Gastroesophageal sphincter (tissue), 3 donors: Measurements from ENCODE around the gene CSNK2B.

Experiments
- CTCF ChIP-seq, 4 experiments: fragments of 200-600 bp in 2 of 4; fragments of 450-650 bp in 2 of 4; sonication (generic) in 1 of 4; IDR thresholded peaks; one replicate each; pipeline ENCODE4 v1.5.1; 2017 to 2019; ENCODE audit warnings: antibody characterized with exemption in 4 of 4, mild to moderate bottlenecking in 2 of 4, moderate library complexity in 2 of 4
- EP300 ChIP-seq: sonication (generic); formaldehyde crosslinking; IDR thresholded peaks from one replicate; pipeline ENCODE4 v1.6.1; 2017; ENCODE audit warnings: antibody characterized with exemption, mild to moderate bottlenecking
- POLR2A ChIP-seq, 2 donors: fragments of 450-650 bp; IDR thresholded peaks; one replicate each; pipeline ENCODE4 v1.6.1; 2017; ENCODE audit warnings: antibody characterized with exemption in 2 of 2, mild to moderate bottlenecking in 2 of 2, moderate library complexity in 1 of 2
- POLR2AphosphoS5 ChIP-seq: sonication (generic); formaldehyde crosslinking; IDR thresholded peaks from one replicate; pipeline ENCODE4 v1.6.1; 2017; ENCODE audit warnings: antibody characterized with exemption

GRCh38 chr6:31713991-31714684 lies 48.3 kb downstream of the CSNK2B start:
- TF ChIP-seq CTCF (IDR thresholded peaks at IDR 0.05): no peak
- TF ChIP-seq POLR2A (IDR thresholded peaks at IDR 0.05): no peak
- TF ChIP-seq EP300: no peak
- TF ChIP-seq POLR2AphosphoS5: no peak
